ENCODE data around the gene PRDM16. TPM values are rescaled to one million over a fixed set of nuclear protein-coding genes. Genes with fewer than 3 reads are reported as not detected.

Gene PRDM16
- total RNA-seq, 1 experiment from 2014 or later = 22.3 TPM

- Histone ChIP-seq H3K4me3 (ENCODE audit: low read depth in 2 of 2, low read length in 2 of 2) (no peak overlapping the region), H3K9me3 (ENCODE audit: control insufficient read depth, insufficient read depth, low read depth, low read length) (no peaks in the 10 kb centered on the region), H3K27me3 (ENCODE audit: control insufficient read depth, insufficient read depth, low read length) (no peaks in the 10 kb centered on the region), H3K4me1 (ENCODE audit: control insufficient read depth, insufficient read depth, low read length) (peaks cover 15% of the 10 kb centered on the region), H3K36me3 (ENCODE audit: control insufficient read depth, insufficient read depth, low read length) (no peaks in the 10 kb centered on the region), H3K27ac (ENCODE audit: low read length) (no peak overlapping the region)
- ChIA-PET CTCF (interaction anchor here (0.6 to 1.4 kb wide), 5 partner anchors 16 to 306 kb away, joined by 3 to 5 read pairs (median 4); no protein-coding TSS in a partner anchor), POLR2A (no interaction called here)
- no peak for TF ChIP-seq SIN3A (IDR thresholded peaks at IDR 0.05; ENCODE audit: borderline replicate concordance, insufficient read depth, low read depth, low read length)
- no peak for TF ChIP-seq CTCF (IDR thresholded peaks at IDR 0.05)
- TF ChIP-seq POLR2AphosphoS5 (IDR thresholded peaks at IDR 0.05; ENCODE audit: low read depth, low read length) = no peak
- no peak for TF ChIP-seq TCF7L2 (IDR thresholded peaks at IDR 0.05; ENCODE audit: low read depth, low read length)
- no peak for TF ChIP-seq REST (IDR thresholded peaks at IDR 0.05; ENCODE audit: insufficient read depth in 1 of 2, low read depth in 2 of 2, low read length in 1 of 2)
- intact Hi-C loops (cut with micrococcal nuclease; ENCODE audit: unreplicated experiment) (no loop called here), in situ Hi-C loops (cut with HindIII; ENCODE audit: low pct_unique_long_range_greater_than_20kb, low sequenced_read_pairs) (no loop called here)
- ATAC-seq (no peak), DNase-seq (ENCODE audit: low read depth, low spot score) (no peak)
- BruUV-seq (replicated peaks) = no TSS peak
These were observed 400.3 kb downstream of the PRDM16 start for GRCh38 chr1:3469104-3469848.

- Histone ChIP-seq H3K9me3 (ENCODE audit: control insufficient read depth, insufficient read depth, low read depth, low read length) (no peaks in the 10 kb centered on the region), H3K4me3 (ENCODE audit: low read depth in 2 of 2, low read length in 2 of 2) (no peak overlapping the region), H3K4me1 (ENCODE audit: control insufficient read depth, insufficient read depth, low read length) (peaks cover 15% of the 10 kb centered on the region), H3K36me3 (ENCODE audit: control insufficient read depth, insufficient read depth, low read length) (no peaks in the 10 kb centered on the region), H3K27me3 (ENCODE audit: control insufficient read depth, insufficient read depth, low read length) (no peaks in the 10 kb centered on the region), H3K27ac (ENCODE audit: low read length) (no peak overlapping the region)
- CTCF ChIA-PET = interaction anchor here (0.6 to 1.0 kb wide), 3 partner anchors 21 to 100 kb away, joined by 3 to 4 read pairs (median 4); no protein-coding TSS in a partner anchor
- POLR2A ChIA-PET = no interaction called here
- in situ Hi-C loops (cut with HindIII; ENCODE audit: low pct_unique_long_range_greater_than_20kb, low sequenced_read_pairs) (no loop called here), intact Hi-C loops (cut with micrococcal nuclease; ENCODE audit: unreplicated experiment) (no loop called here)
- DNase-seq (ENCODE audit: low read depth, low spot score) = no peak
- BruUV-seq (replicated peaks) = no TSS peak
- TF ChIP-seq TCF7L2 (IDR thresholded peaks at IDR 0.05; ENCODE audit: low read depth, low read length) (no peak), POLR2AphosphoS5 (IDR thresholded peaks at IDR 0.05; ENCODE audit: low read depth, low read length) (no peak), REST (IDR thresholded peaks at IDR 0.05; ENCODE audit: insufficient read depth in 1 of 2, low read depth in 2 of 2, low read length in 1 of 2) (no peak), CTCF (IDR thresholded peaks at IDR 0.05) (no peak), SIN3A (IDR thresholded peaks at IDR 0.05; ENCODE audit: borderline replicate concordance, insufficient read depth, low read depth, low read length) (no peak)
- no peak for ATAC-seq
These were observed 401.0 kb downstream of the PRDM16 start for GRCh38 chr1:3469849-3470649.
